Hypothalamus (tissue), 51 donors: ENCODE results near the gene EMCN.
"Not testable (repeated sequence)": the region's sequence is repeated elsewhere in the genome, so short reads cannot be mapped to it uniquely, and the experiment has no call there.

ENCODE experiments used
- DNase-seq, 51 donors: peaks; one replicate each; lab custom pipeline; 2025; lab: John Stamatoyannopoulos, UW

EMCN gene

GRCh38 chr4:100386270-100386669 is 131.6 kb downstream of the EMCN start:
- DNase-seq, result no peak

DNA sequence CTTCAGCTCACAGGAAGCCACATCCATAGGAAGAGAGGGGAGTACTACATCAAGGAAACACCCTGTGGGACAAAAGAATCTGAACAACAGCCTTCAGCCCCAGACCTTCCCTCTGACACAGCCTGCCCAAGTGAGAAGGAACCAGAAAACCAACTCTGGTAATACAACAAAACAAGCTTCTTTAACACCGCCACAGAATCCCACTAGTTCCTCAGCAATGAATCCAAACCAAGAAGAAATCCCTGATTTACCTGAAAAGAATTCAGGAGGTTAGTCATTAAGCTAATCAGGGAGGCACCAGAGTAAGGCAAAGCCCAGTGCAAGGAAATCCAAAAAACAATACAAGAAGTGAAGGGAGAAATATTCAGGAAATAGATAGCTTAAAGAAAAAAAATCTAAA is 137.4 kb downstream of the EMCN start:
- not testable (repeated sequence) for DNase-seq

DNA sequence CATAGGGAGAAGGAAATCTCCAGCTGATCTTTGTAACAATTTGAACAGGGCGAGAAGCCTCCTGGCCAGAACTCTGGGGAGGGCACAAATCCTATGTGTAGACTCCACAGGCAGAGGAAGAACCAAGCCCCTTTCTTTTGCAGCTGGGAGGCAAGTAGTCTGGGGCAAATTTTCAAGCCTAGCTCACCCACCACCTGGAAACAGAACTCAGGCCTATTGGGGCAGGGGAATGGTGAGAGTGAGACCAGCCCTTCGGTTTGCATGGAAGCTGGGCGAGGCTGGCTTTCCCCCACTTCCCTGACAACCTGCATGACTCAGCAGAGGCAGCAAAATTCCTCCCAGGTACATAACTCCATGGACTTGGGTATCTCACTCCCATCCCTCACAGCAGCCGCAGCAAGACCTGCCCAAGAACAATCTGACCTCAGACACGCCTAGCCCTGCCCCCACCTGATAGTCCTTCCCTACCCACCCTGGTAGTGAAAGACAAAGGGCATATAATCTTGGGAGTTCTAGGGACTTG is 138.2 kb downstream of the EMCN start:
- no peak for DNase-seq

DNA sequence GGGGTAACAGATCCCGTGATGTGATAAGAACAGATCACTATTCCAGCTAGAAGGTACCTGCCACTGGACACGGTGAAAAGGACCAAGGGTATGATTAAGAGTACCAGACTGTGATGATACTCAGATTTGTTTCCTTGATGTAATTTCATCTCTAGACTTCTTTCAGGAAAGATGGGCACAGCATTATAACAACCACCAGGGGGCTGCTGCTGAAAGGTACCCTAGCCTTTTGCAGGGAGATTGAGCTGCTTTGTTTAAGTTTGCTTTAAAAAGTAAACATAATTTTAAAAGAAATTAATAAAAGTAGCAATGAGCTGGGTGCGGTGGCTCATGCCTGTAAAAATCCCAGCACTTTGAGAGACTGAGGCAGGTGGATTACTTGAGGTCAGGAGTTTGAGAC is 145.4 kb downstream of the EMCN start:
- no peak for DNase-seq

GRCh38 chr4:100369871-100370270 is 148.0 kb downstream of the EMCN start:
- no peak for DNase-seq

DNA sequence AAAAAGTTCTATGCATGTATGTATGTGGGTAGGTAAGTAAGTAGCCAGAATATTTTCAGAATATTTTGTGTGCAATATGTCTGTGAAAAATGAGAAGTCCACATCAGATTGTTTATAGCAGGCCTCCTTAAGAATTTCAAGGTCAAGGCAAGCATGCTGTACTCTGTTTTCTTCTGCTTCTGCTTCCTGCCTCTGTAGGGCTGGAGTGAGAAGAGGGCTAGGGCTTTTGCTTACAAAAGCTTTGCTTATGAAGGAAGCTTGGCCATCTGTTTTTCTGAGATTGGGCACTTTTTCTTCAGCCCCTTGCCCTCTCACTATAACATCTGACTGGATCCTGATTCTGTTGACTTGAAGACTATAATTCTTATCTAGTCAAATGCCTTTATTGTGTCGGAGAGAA is 150.4 kb downstream of the EMCN start:
- no peak for DNase-seq

DNA sequence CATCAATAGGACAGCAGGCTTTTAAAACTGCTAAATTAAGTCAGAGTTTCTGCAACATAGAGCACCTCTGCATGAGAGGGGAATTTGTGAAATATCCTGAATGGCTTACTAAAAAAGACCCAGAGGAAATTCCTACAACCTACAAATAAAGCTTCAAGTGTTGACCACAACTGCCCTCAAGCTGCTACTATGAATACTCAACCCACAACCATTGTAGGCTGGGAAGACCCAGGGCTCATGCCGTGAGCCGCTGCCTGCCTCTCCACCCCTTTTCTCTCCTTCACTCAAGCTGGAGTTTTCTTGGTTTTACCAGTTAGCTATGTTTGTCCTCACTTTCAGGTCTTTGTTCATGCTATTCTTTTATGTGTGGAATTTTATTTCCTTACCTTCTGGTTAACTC is 151.6 kb downstream of the EMCN start:
- DNase-seq, result no peak

DNA sequence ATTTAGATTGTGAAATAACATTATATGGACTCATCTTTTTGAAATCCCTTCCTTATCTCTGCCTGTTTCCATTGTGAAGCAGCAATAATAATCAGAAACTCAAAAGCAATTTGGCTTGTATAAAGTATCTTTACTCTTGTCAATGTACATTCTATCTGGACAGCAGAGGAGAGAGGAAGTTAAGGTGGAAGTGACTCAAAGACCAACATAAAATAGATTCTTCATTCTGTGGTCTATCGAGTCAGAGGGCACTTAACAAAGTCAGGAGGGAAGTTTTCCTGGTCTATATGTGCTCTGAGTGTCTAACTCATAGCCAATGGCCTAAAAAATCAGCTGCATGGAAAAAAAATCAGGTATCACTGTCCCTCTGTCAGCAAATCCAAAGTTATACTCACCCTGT is 155.5 kb downstream of the EMCN start:
- DNase-seq, result no peak

GRCh38 chr4:100361336-100361735 is 156.5 kb downstream of the EMCN start:
- DNase-seq, result no peak

DNA sequence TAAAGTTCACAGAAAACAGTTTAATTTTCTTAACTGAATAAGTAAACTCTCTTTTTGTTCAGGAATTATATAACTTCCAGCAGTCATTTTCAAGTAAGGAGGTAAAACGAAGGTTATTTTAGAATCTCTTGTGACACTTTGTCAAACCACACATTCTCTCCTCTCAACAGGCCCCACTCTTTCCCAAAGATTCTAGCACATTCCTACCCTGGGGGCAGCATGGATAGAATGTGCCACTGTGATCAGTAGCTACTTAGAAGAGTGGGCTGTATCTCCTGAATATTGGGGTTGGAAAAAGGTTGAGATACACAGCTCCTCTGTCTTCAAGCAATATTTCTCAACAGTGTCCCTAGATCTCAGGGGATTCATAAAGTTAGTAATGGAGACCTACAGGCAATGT is 157.6 kb downstream of the EMCN start:
- peak in 1 of 51 donors; percentile 25 for DNase-seq

- DNase-seq, result no peak
Measured at GRCh38 chr4:100359441-100359840, 158.4 kb downstream of the EMCN start.

DNA sequence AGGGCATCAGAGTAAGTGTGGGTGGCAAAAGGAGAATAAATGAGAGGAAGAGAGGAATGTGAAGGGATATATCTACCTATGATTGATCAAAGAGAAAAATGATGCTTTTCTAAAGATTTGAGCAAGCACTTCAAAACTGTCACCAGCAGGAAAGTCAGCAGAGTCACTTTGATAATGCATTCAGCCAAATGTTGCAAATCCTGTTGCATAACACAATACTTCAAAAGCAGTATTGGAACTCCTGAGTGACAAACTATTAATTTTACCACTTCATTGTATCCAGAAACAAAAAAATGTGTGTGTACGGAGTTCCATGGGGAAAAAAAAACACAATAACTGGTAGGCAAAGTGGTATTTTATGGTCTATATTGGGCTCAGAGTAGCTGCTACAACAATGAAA is 160.3 kb downstream of the EMCN start:
- DNase-seq, result no peak

DNA sequence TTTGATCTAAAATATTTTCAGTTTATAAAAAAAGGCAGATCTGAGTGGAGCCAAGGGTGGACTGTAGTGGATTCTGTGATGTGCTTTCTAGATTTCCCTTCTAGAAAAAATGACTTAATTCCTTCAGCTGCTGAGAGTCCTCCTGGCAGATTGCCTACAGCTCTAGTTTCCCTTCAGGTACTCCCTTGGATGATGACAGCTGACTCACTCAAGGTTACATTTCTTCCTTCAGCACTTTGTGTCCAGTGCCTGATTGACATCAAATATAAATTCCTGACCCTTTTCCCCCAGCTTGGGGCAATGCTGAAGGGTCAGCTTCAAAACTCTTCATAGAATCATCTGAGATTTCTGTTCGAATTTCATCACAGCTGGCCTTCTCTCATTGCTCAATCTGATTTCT is 161.7 kb downstream of the EMCN start:
- DNase-seq, result no peak

DNA sequence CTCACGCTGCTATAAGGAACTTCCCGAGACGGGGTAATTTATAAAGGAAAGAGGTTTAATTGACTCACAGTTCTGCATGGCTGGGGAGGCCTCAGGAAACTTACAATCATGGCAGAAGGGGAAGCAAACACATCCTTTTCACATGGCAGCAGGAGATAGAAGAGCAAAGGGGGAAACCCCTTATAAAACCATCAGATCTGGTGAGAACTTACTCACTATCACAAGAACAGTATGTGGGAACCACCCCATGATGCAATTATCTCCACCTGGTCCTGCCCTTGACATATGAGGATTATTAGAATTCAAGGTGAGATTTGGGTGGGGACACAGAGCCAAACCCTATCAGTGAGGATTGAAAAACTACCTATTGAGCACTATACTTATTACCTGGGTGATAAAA is 165.5 kb downstream of the EMCN start:
- DNase-seq, result not testable (repeated sequence)

DNA sequence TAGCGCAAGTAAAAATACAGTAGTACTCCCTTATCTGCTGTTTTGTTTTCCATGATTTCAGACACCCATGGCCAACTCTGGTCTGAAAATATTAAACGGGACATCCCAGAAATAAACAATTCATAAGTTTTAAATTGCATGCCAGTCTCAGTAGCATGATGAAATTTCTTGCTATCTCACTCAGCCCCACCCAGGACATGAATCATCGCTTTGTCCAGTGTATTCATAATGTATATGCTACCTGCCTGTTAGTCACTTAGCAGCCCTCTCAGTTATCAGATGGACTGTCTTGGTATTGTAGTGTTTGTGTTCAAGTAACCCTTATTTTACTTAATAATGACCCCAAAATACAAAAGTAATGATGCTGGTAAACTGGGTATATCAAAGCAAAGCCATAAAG is 169.3 kb downstream of the EMCN start:
- DNase-seq, result no peak

- no peak for DNase-seq
Measured at GRCh38 chr4:100347241-100347640, 170.6 kb downstream of the EMCN start.

DNA sequence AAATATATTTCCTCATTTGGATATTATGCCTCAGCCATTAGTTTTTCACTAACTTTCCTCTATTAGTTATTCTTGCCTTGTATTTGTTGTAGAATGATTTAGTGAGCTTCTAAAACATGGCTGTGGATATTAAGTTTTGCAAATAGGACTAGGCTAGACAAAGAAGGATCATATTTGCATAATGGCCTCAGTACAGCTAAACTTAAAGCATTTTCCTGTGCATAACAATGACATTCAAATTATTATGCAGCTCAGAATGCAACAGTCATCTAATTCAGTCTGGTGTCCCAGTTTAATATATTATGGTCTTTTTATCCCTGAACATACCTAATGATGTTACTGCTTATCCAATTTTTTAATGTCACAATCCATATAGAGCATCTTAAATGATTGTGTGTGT is 172.2 kb downstream of the EMCN start:
- DNase-seq, result no peak
